ENCODE measurements around the gene POMGNT2.

The POMGNT2 gene

DNA sequence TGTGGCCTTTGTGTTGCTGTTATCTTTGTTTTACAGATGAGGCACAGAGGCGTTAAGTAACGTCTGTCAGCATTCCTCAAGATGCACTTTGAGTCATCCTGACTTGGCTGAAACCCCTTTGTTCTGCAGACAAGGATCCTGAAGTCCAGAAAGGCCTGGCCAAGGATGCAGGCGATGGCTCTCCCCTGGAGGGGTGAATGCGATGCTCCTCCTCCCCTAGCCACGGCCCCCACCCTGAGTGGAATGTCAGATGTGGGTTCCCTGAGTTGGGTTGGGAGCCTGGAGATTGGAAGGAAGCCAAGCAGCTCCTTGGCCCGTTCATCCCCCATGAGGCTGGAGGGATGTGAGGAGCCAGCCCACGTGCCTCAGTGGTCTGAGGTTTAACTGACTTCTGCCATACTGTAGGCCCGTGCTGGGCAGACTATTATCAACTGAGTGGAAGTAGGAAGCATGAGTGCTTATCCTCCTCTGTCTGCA, 43.3 kb downstream of the POMGNT2 start:
- Histone ChIP-seq H3K4me1 (ENCODE audit: control insufficient read depth, insufficient read depth, low read length) (no peaks in the 10 kb centered on the region), H3K27ac (ENCODE audit: extremely low read depth, low read depth, low read length) (no peak overlapping the region), H3K36me3 (ENCODE audit: control insufficient read depth in 2 of 2, insufficient read depth in 1 of 2, low read length in 2 of 2) (peaks cover 0 to 6% of the 10 kb centered on the region in 2 experiments; a peak in 1 of 3 replicates), H3K9me3 (ENCODE audit: control insufficient read depth, insufficient read depth, low read depth, low read length) (no peaks in the 10 kb centered on the region), H3K4me3 (ENCODE audit: low read depth, low read length) (no peak overlapping the region)
- ChIA-PET POLR2A (no interaction called here), CTCF (no interaction called here)
- no peak for TF ChIP-seq ZNF121 (tag by site-specific recombination; IDR thresholded peaks at IDR 0.05)
- no peak for TF ChIP-seq ZNF391 (tag by site-specific recombination; IDR thresholded peaks at IDR 0.05; ENCODE audit: borderline replicate concordance, low read depth)
- no peak for TF ChIP-seq KLF1 (tag by site-specific recombination; IDR thresholded peaks at IDR 0.05)

- Histone ChIP-seq H3K4me1 (ENCODE audit: control insufficient read depth, insufficient read depth, low read length) (no peaks in the 10 kb centered on the region), H3K4me3 (ENCODE audit: low read depth, low read length) (no peak overlapping the region), H3K36me3 (ENCODE audit: control insufficient read depth in 2 of 2, insufficient read depth in 1 of 2, low read length in 2 of 2) (peaks cover 0 to 6% of the 10 kb centered on the region in 2 experiments; a peak in 1 of 3 replicates), H3K27ac (ENCODE audit: extremely low read depth, low read depth, low read length) (no peak overlapping the region), H3K9me3 (ENCODE audit: control insufficient read depth, insufficient read depth, low read depth, low read length) (no peaks in the 10 kb centered on the region)
- ChIA-PET POLR2A (no interaction called here), CTCF (no interaction called here)
- TF ChIP-seq ZNF280D (tag by site-specific recombination; IDR thresholded peaks at IDR 0.05) (no peak), ZNF76 (tag by site-specific recombination; IDR thresholded peaks at IDR 0.05; ENCODE audit: borderline replicate concordance, low read depth) (no peak), ZNF24 (tag by site-specific recombination; IDR thresholded peaks at IDR 0.05) (no peak), BCL6B (tag by site-specific recombination; IDR thresholded peaks at IDR 0.05) (no peak), GLI4 (tag by site-specific recombination; IDR thresholded peaks at IDR 0.05) (no peak), ZNF202 (tag by site-specific recombination; IDR thresholded peaks at IDR 0.05; ENCODE audit: borderline replicate concordance) (no peak), ZNF639 (tag by site-specific recombination; IDR thresholded peaks at IDR 0.05) (no peak), ZNF529 (tag by site-specific recombination; IDR thresholded peaks at IDR 0.05; ENCODE audit: insufficient replicate concordance) (no peak), ZFP41 (tag by site-specific recombination; IDR thresholded peaks at IDR 0.05; ENCODE audit: borderline replicate concordance) (no peak), TRIM28 (IDR thresholded peaks at IDR 0.05; ENCODE audit: borderline replicate concordance, low read length) (no peak), ZNF610 (tag by site-specific recombination; IDR thresholded peaks at IDR 0.05; ENCODE audit: borderline replicate concordance) (no peak), ZNF211 (tag by site-specific recombination; IDR thresholded peaks at IDR 0.05; ENCODE audit: low read depth) (no peak), ZNF239 (tag by site-specific recombination; IDR thresholded peaks at IDR 0.05) (no peak), KLF10 (tag by site-specific recombination; IDR thresholded peaks at IDR 0.05) (no peak), ZNF596 (tag by site-specific recombination; IDR thresholded peaks at IDR 0.05) (no peak)
Measured at GRCh38 chr3:43062040-43062563, 43.8 kb downstream of the POMGNT2 start.
